ENCODE measurements around the gene EEF1A1. TPM values are rescaled to one million over a fixed set of nuclear protein-coding genes. Genes with fewer than 3 reads are reported as not detected.
"Not testable (repeated sequence)": the region's sequence is repeated elsewhere in the genome, so short reads cannot be mapped to it uniquely, and the experiment has no call there.

EEF1A1 gene
- total RNA-seq, 1 experiment from 2014 or later = 7,052 TPM

DNA sequence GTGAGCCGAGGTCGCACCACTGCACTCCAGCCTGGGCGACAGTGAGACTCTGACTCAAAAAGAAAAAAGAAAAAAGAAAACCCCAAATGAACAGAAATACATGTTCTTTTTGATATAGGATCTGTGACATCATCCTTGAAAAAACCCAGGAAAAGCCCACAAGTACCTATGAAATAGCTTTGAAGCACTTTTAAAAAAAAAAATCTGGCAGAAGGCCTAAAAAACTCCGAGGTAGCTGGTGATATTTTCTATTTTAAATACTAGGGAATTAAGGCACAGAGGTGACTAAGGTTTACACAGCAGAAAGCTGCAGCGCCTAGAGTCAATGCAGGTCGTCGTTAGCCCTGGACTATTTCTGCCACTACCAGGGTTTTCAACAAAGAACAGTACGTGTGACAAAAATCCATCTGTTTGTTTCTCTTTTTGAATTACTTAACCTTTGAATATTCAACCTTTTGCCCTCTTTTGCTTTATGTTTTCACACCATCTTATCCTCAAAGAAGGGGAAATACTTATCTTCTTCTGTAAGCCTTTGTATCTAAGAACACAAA, 39.4 kb upstream of the EEF1A1 start:
- H3K9me3 Mint-ChIP-seq (ENCODE audit: low read depth, unreplicated experiment) = no peaks in the 10 kb centered on the region
- peaks cover 4% of the 10 kb centered on the region for H3K36me3 Mint-ChIP-seq (ENCODE audit: insufficient read depth, unreplicated experiment)
- TF ChIP-seq, protein P1, sequence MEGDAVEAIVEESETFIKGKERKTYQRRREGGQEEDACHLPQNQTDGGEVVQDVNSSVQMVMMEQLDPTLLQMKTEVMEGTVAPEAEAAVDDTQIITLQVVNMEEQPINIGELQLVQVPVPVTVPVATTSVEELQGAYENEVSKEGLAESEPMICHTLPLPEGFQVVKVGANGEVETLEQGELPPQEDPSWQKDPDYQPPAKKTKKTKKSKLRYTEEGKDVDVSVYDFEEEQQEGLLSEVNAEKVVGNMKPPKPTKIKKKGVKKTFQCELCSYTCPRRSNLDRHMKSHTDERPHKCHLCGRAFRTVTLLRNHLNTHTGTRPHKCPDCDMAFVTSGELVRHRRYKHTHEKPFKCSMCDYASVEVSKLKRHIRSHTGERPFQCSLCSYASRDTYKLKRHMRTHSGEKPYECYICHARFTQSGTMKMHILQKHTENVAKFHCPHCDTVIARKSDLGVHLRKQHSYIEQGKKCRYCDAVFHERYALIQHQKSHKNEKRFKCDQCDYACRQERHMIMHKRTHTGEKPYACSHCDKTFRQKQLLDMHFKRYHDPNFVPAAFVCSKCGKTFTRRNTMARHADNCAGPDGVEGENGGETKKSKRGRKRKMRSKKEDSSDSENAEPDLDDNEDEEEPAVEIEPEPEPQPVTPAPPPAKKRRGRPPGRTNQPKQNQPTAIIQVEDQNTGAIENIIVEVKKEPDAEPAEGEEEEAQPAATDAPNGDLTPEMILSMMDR (IDR thresholded peaks at IDR 0.05; ENCODE audit: unreplicated experiment) = no peak
- H3K4me3 Mint-ChIP-seq (ENCODE audit: low read depth, unreplicated experiment) = no peak overlapping the region
- DNase-seq = no peak
- H3K27ac Mint-ChIP-seq (ENCODE audit: unreplicated experiment) = no peak overlapping the region
- CTCF ChIA-PET = no interaction called here
- peaks cover 8% of the 10 kb centered on the region for H3K4me1 Mint-ChIP-seq (ENCODE audit: low read depth, unreplicated experiment)
- no TSS peak for BruUV-seq (replicated peaks)
- intact Hi-C loops (cut with micrococcal nuclease; ENCODE audit: unreplicated experiment) = no loop called here
- no peaks in the 10 kb centered on the region for H3K27me3 Mint-ChIP-seq (ENCODE audit: unreplicated experiment)

DNA sequence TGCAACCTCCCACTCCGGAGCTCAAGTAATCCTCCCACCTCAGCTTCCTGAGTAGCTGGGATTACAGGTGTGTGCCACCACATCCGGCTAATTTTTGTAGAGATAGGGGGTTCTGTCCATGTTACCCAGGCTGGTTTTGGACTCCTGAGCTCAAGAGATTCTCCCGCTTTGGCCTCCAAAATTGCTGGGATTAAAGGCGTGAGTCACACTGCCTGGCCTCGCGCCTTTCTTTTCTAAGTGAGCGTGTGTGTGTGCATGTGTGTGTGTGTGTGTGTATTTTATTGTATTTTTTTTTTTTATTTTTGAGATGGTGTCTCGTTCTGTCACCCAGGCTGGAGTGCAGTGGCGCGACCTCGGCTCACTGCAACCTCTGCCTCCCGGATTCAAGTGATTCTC, 38.6 kb upstream of the EEF1A1 start:
- H3K4me3 Mint-ChIP-seq (ENCODE audit: low read depth, unreplicated experiment); BruUV-seq (replicated peaks); H3K27ac Mint-ChIP-seq (ENCODE audit: unreplicated experiment); H3K27me3 Mint-ChIP-seq (ENCODE audit: unreplicated experiment); H3K36me3 Mint-ChIP-seq (ENCODE audit: insufficient read depth, unreplicated experiment); intact Hi-C loops (cut with micrococcal nuclease; ENCODE audit: unreplicated experiment); H3K9me3 Mint-ChIP-seq (ENCODE audit: low read depth, unreplicated experiment); CTCF ChIA-PET; DNase-seq; H3K4me1 Mint-ChIP-seq (ENCODE audit: low read depth, unreplicated experiment): not testable (repeated sequence)

DNA sequence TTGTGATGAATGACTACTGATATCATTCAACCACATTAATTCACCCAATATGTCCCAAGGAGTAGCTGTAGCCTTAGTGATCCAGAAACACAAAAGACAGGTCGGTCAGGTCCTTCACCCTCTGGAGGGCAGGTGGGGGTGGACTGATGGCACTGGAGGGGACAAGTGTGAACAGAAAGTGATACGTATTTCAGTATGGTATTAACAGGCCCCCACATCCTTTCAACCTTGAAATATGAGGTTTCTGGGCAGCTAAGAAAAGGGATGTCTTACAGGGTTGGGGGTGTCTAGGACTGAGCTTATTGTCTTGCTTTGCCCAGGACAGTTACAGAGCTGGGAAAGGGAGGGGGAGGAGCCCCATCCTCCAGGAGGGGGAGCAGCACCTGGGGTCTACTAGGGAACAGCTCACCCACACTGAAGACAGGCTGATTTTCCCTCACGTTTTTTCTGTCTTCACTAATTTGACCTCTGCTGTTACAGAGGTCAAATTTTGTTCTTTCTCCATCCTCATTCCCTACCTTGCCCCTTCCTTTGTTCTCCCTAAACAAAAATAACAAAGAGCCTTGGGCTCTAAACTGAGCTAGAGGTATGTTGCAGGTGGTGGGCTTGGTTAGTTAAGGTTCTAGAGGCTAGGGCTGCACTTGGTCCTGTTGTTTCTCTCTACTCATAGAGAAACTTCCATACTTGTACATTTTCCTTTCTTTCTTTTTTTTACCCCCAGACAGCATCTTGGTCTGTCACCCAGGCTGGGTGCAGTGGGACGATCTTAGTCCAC, 38.0 kb upstream of the EEF1A1 start:
- TF ChIP-seq, protein P1 (IDR thresholded peaks at IDR 0.05; ENCODE audit: unreplicated experiment) = no peak
- H3K27ac Mint-ChIP-seq (ENCODE audit: unreplicated experiment) = no peak overlapping the region
- no peak overlapping the region for H3K4me3 Mint-ChIP-seq (ENCODE audit: low read depth, unreplicated experiment)
- peaks cover under 1% of the 10 kb centered on the region for H3K4me1 Mint-ChIP-seq (ENCODE audit: low read depth, unreplicated experiment)
- H3K9me3 Mint-ChIP-seq (ENCODE audit: low read depth, unreplicated experiment) = no peaks in the 10 kb centered on the region
- H3K36me3 Mint-ChIP-seq (ENCODE audit: insufficient read depth, unreplicated experiment) = peaks cover 4% of the 10 kb centered on the region
- no peaks in the 10 kb centered on the region for H3K27me3 Mint-ChIP-seq (ENCODE audit: unreplicated experiment)
- no TSS peak for BruUV-seq (replicated peaks)
- intact Hi-C loops (cut with micrococcal nuclease; ENCODE audit: unreplicated experiment) = no loop called here
- no peak for DNase-seq
- CTCF ChIA-PET = interaction anchor here (1.4 kb wide), 1 partner anchor 21 kb away, joined by 5 read pairs; no protein-coding TSS in a partner anchor

DNA sequence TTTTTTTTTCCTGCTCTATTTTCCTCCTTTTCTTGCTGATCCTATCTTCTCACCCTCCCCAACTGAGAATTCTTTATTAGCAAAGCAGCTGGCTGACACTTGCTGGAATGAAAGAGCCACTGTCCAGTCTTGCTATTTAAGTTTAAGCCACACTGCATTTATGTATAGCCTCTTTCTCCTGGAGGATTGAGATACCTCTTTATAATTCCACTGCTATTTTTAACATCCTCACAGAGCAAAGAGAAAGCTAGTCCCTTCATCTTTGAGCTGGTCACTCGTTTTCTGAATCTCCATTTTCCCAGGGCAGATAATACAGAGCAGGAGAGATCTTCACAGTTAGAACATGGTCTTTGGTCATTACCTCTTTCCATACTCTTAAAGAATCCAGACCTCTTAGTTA, 36.0 kb upstream of the EEF1A1 start:
- BruUV-seq (replicated peaks) = no TSS peak
- no peak for DNase-seq
- intact Hi-C loops (cut with micrococcal nuclease; ENCODE audit: unreplicated experiment) = no loop called here
- CTCF ChIA-PET = interaction anchor here (0.6 kb wide), 1 partner anchor 34 kb away, joined by 4 read pairs; no protein-coding TSS in a partner anchor
- H3K4me1 Mint-ChIP-seq (ENCODE audit: low read depth, unreplicated experiment) = no peaks in the 10 kb centered on the region
- peaks cover 4% of the 10 kb centered on the region for H3K36me3 Mint-ChIP-seq (ENCODE audit: insufficient read depth, unreplicated experiment)
- no peak overlapping the region for H3K4me3 Mint-ChIP-seq (ENCODE audit: low read depth, unreplicated experiment)
- H3K9me3 Mint-ChIP-seq (ENCODE audit: low read depth, unreplicated experiment) = no peaks in the 10 kb centered on the region
- H3K27ac Mint-ChIP-seq (ENCODE audit: unreplicated experiment) = no peak overlapping the region
- TF ChIP-seq, protein P1 (IDR thresholded peaks at IDR 0.05; ENCODE audit: unreplicated experiment) = no peak
- H3K27me3 Mint-ChIP-seq (ENCODE audit: unreplicated experiment) = no peaks in the 10 kb centered on the region

DNA sequence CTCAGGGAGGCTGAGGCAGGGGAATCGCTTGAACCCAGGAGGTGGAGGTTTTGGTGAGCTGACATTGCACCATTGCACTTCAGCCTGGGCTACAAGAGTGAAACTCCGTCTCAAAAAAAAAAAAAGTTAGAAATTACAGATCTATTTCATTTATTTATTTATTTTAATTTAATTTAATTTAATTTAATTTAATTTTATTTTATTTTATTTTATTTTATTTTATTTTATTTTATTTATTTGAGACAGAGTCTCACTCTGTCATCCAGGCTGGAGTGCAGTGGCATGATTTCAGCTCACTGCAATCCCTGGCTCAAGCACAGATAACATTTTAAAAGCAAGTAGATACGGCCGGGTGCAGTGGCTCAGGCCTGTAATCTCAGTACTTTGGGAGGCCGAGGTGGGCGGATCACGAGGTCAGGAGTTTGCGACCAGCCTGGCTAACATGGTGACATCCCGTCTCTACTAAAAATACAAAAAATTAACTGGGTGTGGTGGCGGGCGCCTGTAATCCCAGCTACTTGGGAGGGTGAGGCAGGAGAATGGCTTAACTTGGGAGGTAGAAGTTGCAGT, 34.6 kb upstream of the EEF1A1 start:
- H3K4me1 Mint-ChIP-seq (ENCODE audit: low read depth, unreplicated experiment); DNase-seq; CTCF ChIA-PET; H3K4me3 Mint-ChIP-seq (ENCODE audit: low read depth, unreplicated experiment); H3K36me3 Mint-ChIP-seq (ENCODE audit: insufficient read depth, unreplicated experiment); intact Hi-C loops (cut with micrococcal nuclease; ENCODE audit: unreplicated experiment); H3K9me3 Mint-ChIP-seq (ENCODE audit: low read depth, unreplicated experiment); H3K27me3 Mint-ChIP-seq (ENCODE audit: unreplicated experiment); H3K27ac Mint-ChIP-seq (ENCODE audit: unreplicated experiment); BruUV-seq (replicated peaks): not testable (repeated sequence)

DNA sequence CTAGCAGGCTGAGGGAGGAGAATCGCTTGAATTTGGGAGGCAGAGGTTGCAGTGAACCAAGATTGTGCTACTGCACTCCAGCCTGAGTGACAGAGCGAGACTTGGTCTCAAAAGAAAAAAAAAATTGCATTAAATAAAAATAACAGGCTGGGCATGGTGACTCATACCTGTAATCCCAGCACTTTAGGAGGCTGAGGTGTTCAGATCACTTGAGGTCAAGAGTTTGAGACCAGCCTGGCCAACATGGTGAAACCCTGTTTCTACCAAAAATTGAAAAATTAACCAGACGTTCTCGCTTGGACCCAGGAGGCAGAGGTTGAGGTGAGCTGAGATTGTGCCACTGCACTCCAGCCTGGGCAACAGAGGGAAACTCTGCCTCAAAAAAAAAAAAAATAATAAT, 30.3 kb upstream of the EEF1A1 start:
- DNase-seq; H3K27me3 Mint-ChIP-seq (ENCODE audit: unreplicated experiment); CTCF ChIA-PET; H3K4me1 Mint-ChIP-seq (ENCODE audit: low read depth, unreplicated experiment); H3K4me3 Mint-ChIP-seq (ENCODE audit: low read depth, unreplicated experiment); intact Hi-C loops (cut with micrococcal nuclease; ENCODE audit: unreplicated experiment); H3K36me3 Mint-ChIP-seq (ENCODE audit: insufficient read depth, unreplicated experiment); BruUV-seq (replicated peaks); H3K9me3 Mint-ChIP-seq (ENCODE audit: low read depth, unreplicated experiment); H3K27ac Mint-ChIP-seq (ENCODE audit: unreplicated experiment): not testable (repeated sequence)

Measured in Calu3 (cell line).